ENCODE measurements around the gene ATG2B.
"Not testable (repeated sequence)": the region's sequence is repeated elsewhere in the genome, so short reads cannot be mapped to it uniquely, and the experiment has no call there.

The ATG2B gene

DNA sequence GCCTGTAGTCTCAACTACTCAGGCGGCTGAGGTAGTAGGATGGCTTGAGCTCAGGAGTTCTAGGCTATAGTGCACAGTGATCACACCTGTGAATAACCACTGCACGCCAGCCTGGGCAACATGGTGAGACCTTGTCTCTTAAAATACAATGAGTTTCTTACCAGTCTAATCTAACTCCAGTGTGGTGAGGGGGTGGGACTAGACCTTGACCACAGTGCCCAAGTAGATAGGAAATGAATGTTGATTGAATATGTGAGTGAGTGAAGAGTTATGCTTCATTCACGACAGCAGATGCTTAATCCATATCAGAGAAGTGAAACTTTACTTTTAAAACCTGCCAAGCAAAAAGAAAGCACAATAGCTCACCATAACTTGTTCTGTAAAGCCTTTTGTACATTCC lies 17.6 kb upstream of the ATG2B start:
- DNase-seq (ENCODE audit: low spot score), result no peak

DNA sequence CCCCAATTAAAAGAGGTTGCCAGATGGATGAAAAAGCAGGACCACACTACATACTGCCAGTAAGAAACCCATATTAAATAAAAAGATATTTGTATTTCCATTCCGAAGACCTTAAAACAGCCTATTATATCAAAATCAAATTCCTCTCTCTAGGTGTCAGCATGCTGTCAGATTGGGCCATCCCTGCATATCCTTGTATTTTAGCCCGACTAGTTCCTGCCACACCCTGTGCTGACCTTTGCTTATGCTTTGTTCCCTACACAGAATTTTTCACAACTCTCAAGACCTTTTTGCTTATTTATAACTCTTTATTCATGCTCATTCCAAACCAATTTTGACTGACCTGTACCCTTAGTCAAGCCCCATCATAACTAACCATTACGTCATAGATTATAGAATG lies 13.0 kb upstream of the ATG2B start:
- DNase-seq (ENCODE audit: low spot score), result no peak

DNA sequence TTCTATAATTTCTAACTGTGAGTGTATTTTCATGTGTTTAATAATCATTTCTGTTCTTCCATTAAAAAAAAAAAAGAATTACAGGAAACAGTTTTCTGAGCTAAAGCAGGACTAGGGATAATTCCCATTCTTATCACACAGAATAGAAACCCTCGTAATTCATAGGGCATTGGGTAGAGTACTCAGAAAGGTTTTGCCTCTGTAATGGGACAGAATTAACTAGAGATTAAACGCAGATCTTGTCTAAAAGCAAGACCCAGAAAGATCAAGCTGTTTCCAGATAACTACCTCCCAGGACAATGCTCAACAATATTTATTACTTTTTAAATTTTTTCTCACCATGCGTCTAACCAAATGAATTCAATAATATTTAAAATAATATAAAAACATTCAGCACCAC lies 10.4 kb upstream of the ATG2B start:
- DNase-seq (ENCODE audit: low spot score), result no peak

DNA sequence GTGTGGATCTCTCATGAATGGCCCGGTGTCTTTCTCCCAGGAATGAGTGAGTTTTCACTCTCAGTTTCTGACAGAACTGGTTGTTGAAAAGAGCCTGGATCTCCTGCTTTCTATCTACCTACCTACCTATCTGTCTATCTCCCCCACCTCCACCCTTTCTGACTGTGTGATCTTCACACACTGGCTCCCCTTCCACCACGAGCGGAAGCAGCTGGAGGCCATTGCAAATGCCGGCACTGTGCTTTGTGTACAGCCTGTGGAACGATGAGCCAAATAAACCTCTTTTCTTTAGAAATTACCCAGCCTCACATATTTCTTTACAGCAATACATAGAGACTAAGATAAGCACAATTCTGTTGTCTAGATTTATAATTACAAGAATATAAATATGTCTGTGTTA lies 7.4 kb upstream of the ATG2B start:
- DNase-seq (ENCODE audit: low spot score), result no peak

DNA sequence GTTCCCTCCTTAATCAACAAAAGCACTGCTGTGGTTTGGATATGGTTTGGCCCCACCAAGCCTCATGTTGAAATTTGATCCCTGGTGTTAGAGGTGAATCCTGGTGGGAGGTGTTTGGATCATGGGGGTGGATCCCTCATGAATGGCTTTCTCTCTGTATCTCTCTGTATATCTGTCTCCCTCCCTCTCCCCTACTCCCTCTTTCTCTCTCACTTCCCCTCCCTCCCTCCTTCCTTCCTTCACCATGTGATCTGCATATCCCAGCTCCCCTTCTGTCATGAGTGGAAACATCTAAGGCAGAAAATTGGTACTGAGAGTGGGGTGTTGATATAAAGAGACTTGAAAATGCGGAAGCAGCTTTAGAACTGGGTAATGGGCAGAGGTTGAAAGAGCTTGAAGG lies 5.4 kb upstream of the ATG2B start:
- DNase-seq (ENCODE audit: low spot score), result no peak

DNA sequence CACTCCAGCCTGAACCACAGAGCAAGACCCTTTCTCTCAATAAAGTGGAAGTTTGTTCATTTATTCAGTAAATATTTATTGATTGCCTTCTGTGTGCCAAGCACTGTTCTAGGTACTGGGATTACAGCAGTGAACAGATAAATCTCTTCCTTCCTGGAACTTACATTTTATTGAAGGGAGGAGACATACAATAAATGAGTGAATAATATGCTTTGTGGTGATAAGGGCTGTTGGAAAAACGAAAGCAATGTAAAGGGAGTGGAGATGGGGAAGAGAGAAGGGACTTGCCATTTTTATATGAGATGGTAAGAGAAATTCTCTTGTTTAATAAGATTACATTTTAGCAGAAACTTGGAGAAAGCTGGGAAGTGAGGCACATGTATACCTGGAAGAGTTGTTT lies 1.8 kb upstream of the ATG2B start:
- no peak for DNase-seq (ENCODE audit: low spot score)

DNA sequence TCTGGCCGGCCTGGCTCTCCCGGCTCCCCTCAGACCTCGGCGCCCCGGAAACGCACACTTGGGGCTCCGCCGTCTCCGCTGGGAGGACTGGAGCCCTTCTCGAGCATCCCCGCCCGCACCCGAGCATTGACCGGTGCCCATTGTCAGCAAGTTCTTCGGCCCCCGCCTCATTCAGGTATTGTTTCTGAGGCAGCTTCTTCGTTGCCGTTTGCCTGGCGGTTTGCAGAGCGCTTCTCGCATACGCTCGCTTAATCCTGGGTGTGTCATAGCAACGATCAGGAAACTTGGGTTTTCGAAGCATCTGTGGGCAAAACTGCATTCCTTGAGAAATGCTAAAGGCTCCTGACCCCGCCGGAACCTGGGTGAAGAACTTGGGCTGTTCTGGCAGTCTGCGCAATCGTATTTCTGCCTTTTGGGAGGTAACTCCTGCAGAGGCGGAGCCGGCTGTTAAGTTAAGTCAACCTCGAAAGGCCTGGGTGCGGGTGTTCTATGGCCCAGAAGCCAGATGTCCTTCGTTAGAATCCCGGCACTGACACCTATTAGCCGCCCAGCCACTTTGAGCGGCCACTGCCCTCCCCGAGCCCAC lies 703 bp upstream of the ATG2B start:
- peak; percentile 24 for DNase-seq (ENCODE audit: low spot score)

DNA sequence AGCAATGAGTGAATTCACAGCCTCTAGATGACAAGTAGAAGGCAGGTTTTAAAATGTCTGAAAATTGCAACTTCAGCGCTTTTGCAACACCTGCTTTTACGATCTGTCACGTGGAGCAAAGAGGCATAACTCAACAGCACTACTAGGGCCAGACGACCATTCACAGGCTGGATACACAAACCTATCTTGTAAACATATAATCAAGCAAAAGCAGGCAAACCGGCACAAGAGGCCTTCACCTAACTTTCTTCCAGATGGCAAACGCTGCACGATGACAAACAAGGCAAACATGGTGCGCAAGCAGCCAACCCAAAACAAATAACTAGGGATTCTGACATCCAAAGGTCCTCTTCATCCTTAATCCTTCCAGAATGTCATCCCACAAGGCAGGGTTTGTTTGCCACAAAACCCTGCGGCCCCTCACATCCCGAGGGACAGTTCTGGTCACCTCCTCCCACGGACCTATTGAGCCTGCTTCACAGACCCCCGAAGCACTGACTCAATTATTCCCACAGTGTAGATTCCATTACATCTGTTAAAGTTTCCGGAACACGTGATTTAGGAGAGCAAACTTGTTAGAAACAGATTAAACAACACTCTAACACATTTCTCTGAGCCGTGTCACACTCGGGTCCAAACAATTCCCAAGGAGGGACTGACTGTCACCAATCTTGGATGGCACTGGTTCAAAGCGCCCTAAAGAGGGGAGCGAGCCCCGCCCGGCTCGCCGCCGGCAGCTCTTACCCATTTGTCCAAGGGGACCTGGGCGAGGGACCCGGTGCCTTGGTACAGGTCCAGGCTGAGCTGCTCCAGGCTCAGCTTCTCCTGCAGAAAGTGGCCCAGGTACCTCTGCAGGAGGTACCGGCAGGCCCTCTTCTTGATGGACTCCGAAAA lies 823 bp downstream of the ATG2B start:
- peak; percentile 46 for DNase-seq (ENCODE audit: low spot score)

DNA sequence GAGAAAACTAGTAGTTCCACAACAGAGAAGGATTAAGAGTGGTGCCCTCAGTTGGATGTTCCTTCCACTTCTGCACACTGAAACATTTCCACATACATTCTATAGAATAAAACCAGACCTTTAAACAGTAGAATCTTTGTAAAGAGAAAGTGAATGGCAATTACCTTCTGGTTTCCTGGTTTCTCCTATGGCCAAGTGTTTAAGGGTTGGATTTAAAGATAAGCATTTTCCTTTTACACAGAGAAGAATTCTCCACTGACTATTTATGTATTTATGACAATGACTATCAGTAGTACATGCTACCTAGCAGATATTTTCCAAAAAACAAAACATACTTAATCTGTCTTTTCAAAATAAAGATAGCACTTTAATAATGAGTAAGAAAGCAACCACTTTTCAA lies 3.2 kb downstream of the ATG2B start:
- no peak for DNase-seq (ENCODE audit: low spot score)

DNA sequence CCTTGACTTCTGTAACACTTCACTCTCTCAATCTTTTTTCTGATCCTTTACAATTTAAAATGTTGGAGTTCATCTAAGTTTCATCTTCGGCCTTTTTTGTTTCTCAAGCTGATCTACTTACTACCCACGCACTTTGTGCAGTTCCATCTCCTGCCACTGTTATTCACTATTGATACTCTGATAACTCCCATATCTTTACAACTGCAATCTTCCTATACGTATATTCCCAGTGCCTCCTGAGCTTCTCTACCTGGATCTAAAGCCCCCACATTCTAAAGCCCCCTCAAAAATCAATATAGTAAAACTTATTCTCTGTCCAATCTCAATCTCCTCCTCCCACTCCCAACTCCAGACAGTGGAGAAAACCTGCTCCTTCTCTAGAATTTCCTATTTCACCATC lies 5.9 kb downstream of the ATG2B start:
- no peak for DNase-seq (ENCODE audit: low spot score)

DNA sequence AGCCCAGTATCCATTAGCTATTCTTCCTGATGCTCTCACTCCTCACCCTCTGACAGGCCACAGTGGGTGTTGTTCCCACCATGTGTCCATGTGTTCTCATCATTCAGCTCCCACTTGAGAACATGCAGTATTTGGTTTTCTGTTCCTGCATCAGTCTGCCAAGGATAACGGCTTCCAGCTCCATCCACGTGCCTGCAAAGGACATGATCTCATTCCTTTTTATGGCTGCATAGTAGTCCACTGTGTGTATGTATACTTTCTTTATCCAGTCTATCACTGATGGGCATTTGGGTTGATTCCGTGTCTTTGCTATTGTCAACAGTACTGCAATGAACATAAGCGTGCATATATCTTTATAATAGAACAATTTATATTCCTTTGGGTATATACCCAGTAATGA lies 8.9 kb downstream of the ATG2B start:
- no peak for DNase-seq (ENCODE audit: low spot score)

DNA sequence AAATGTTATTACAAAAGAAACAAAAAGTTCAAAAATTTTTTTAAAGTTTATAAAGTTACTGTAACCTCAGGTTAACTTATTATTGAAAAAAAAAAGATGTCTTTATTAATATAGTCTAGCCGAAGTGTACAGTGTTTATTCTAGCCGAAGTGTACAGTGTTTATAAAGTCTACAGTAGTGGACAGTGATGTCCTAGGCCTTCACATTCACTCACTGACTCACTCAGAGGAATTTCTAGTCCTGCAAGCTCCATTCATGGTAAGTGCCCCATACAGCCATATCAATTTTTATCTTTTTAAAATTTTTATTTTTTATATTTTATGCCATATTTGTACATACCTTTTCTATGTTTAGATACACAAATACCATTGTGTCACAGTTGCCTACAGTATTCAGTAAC lies 10.4 kb downstream of the ATG2B start:
- DNase-seq (ENCODE audit: low spot score), result no peak

DNA sequence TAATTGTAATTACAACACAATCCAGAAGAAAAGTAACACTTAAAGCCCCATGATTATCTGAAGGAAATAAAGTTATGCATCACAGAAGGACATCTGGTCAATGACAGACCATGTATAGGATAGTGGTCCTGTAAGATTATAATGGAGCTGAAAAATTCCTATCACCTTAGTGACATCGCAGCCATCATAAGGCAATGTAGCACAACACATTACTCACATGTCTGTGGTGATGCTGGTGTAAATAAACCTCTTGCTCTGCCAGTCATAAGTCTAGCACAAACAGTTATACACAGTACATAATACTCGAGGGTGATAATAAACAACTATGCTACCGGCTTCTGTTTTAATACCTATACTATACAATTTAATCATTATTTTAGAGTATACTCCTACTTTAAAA lies 11.2 kb downstream of the ATG2B start:
- no peak for DNase-seq (ENCODE audit: low spot score)

DNA sequence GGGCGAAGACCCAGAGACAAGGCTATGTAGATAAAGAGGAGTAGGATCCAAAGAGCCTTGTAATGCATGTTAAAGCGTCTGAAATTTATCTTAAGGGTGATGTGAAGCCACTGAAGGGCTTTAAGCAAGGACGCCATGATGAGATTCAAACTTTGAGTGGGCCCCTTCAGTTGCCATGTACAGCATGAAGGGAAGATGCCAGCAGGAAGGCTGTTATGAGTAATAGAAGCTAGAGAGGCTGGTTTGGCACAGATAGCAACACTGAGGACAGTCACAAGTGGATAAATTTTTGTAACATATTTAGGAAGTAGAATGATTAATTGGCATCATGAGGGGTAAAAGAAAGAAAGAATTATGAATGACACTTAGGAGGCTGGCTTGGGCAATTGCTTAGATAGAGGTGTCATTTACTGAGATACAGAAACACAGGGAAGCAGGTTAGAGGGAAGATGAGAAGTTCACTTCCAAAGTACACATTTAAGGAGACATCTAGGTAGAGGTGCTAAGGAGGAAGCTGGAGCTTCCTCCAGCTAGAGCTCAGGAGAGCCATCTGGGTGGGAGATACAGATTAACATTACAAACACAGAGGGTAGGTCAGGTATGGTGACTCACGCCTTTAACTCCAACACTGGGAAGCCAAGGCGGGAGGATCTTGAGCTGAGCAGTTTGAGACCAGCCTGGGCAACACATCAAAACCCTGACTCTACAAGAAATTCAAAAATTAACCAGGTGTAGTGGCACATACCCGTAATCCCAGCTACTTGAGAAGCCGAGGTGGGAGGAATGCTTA lies 13.7 kb downstream of the ATG2B start:
- DNase-seq (ENCODE audit: low spot score), result no peak

DNA sequence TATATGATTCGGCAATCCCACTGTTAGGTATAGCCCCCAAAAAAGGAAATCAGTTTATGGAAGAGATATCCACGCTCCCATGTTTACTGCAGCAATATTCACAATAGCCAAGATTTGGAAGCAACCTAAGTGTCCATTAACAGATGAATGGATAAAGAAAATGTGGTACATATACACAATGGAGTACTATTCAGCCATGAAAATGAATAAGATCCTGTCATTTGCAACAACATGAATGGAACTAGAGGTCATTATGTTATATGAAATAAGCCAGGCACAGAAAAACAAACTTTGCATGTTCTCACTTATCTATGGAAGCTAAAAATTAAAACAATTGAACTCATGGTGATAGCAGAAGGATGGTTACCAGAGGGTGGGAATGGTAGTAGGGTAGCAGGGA lies 15.2 kb downstream of the ATG2B start:
- not testable (repeated sequence) for DNase-seq (ENCODE audit: low spot score)

DNA sequence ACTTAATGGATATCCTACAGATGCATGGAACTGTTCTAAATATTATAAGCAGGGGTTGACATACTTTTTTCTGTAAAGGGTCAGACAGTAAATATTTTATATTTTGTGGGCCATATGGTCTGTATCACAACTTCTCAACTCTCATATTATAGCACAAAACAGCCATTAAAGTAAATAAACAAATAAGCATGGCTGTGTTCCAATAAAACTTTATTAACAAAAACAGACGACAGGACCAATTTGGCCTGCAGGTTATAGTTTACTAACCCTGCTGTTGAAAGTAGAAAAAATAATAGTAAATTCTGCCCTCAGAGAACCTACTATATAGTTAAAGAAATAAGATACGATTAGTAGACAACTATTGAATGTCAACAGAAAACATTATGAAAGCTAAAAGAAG lies 17.5 kb downstream of the ATG2B start:
- no peak for DNase-seq (ENCODE audit: low spot score)

DNA sequence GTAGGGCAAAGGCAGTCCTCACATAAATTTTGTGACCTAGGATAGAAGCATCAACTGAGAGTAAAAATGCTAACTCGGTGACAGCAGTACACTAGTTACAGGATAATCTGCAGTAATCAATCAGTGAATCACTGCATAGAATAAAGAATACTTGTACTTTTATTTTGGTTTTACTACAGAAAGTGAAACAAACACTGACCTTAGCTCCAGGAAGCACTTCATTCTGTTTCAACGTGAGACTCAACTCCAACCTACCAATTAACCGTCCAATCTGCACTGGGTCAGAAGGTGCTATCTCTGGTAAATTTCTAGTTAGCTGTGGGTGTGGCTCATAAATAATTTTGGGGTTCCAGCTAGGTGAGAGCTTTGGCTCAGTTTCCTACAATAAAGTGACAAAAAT lies 21.8 kb downstream of the ATG2B start:
- no peak for DNase-seq (ENCODE audit: low spot score)

DNA sequence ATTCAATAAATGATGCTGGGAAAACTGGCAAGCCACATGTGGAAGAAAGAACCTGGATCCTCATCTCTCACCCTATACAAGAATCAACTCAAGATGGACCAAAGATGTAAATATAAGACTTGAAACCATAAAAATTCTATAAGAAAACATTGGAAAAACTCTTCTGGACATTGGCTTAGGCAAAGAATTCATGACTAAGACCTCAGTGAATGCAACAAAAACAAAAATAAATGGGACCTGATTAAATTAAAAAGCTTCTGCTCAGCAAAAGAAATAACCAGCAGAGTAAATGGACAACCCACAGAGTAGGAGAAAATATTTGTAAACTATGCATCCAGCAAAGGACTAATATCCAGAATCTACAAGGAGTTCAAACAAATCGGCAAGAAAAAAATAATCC lies 24.6 kb downstream of the ATG2B start:
- no peak for DNase-seq (ENCODE audit: low spot score)

DNA sequence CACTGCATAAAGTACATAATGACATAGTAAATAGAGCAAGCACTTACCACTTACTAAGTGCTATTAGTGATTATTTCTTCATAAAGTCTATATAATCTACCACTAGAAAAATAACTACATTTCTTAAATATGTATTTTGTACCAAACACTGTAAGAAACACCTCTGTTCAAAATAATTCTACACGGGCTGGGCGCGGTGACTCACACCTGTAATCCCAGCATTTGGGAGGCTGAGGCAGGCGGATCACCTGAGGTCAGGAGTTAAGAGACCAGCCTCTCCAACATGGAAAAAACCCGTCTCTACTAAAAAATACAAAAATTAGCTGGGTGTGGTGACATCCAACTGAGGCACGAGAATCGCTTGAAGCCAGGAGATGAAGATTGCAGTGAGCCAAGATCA lies 38.9 kb downstream of the ATG2B start:
- DNase-seq (ENCODE audit: low spot score), result no peak

DNA sequence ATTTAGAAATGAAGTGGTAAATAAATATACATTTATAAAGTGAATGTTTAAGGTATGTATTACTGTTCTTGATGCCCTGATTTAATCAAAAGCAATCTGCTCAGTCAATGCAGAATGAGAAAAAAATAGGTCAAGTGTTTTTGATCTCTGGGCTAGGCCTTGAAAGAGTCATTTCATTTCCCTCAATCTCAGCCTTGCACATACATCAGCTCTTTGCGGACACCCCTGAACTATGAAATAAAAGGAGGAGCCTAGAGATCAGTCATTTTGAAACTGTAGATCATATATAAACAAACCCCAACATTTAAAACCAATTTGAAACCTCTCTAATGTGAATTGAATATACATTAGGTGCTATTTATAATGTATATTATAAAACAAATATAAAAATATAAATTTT lies 42.5 kb downstream of the ATG2B start:
- no peak for DNase-seq (ENCODE audit: low spot score)

DNA sequence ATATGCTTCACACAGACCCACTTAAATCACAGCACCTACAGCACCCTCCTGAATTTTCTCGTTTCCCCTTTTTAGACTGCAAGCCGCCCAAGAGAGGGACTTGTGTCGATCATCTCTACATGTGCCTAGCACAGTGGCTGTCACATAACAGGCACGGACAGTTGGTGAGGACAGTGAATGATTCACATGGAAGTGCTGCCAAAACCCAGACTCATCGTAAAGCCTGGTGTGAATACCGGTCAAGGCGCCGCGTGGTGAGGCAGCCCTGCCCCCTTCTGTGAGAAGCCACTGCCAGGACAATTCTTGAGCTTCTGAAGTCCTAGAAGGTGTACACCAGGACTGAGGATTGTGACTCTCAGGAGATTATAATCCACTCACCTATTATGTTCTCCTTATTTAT lies 44.3 kb downstream of the ATG2B start:
- DNase-seq (ENCODE audit: low spot score), result no peak

DNA sequence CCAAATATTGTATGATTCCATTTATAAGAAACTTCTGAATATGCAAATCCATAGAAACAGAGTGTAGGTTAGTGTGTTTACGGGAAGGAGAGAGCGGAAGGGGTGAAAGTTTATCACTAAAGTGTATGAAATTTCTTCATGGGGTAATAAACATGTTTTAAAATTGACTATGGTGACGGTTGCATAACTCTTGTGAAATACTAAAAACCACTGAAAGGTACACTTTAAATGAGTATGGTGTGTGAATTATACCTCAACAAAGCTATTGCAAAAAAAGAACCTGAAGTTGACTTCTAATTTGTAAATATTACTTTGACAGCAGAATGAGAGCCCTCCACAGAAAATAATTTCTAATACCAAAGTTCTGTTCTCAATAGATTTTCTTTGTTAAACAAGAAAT lies 47.1 kb downstream of the ATG2B start:
- DNase-seq (ENCODE audit: low spot score), result no peak

DNA sequence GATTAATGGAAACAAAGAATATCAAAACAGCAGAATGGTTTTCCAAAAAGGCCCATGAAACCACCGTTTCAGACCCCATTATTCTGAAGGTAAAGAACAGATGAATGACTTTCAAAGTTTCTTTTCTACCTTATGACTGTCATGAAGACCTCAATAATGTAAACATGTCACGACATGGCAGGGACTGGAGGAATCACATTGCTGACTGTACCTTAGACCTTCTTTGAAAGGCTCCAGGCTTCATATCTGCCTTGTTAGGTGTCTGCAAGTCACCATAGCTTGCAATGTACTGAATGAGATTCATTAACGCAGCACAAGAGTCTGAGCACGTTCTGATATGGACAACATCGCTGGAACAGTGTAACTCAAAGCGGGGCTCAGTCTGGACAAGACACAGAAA lies 52.2 kb downstream of the ATG2B start:
- DNase-seq (ENCODE audit: low spot score), result no peak

Data from kidney capillary endothelial cell (primary cell).